ENCODE data around the gene MYH14. TPM values are rescaled to one million over a fixed set of nuclear protein-coding genes. Genes with fewer than 3 reads are reported as not detected.
"Not testable (repeated sequence)": the region's sequence is repeated elsewhere in the genome, so short reads cannot be mapped to it uniquely, and the experiment has no call there.

Gene MYH14
- total and polyA plus RNA-seq, 2 experiments from 2014 or later = 1.8 to 3.0 TPM

- Histone ChIP-seq H3K27ac (no peak overlapping the region), H3K4me3 (no peak overlapping the region), H3K4me1 (ENCODE audit: low read depth) (no peaks in the 10 kb centered on the region), H3K36me3 (no peaks in the 10 kb centered on the region), H3K27me3 (no peaks in the 10 kb centered on the region), H3K9me3 (ENCODE audit: low read depth) (no peaks in the 10 kb centered on the region)
- no peak for DNase-seq (ENCODE audit: low read depth in 1 of 2, low spot score in 1 of 2)
- no peak for TF ChIP-seq CTCF (IDR thresholded peaks at IDR 0.05; ENCODE audit: low read depth, low read length)
Observed at GRCh38 chr19:50224986-50225747, 21.7 kb downstream of the MYH14 start.

GRCh38 chr19:50226536-50226935 lies 23.1 kb downstream of the MYH14 start:
- no peak overlapping the region for H3K4me3 ChIP-seq
- no peaks in the 10 kb centered on the region for H3K27me3 ChIP-seq
- TF ChIP-seq CTCF (IDR thresholded peaks at IDR 0.05; ENCODE audit: low read depth, low read length) = no peak
- no peaks in the 10 kb centered on the region for H3K4me1 ChIP-seq (ENCODE audit: low read depth)
- H3K27ac ChIP-seq = no peak overlapping the region
- H3K9me3 ChIP-seq (ENCODE audit: low read depth) = no peaks in the 10 kb centered on the region
- DNase-seq (ENCODE audit: low read depth in 1 of 2, low spot score in 1 of 2) = no peak
- H3K36me3 ChIP-seq = no peaks in the 10 kb centered on the region

GRCh38 chr19:50228153-50228552 lies 24.7 kb downstream of the MYH14 start:
- not testable (repeated sequence) for DNase-seq (ENCODE audit: low read depth in 1 of 2, low spot score in 1 of 2); H3K9me3 ChIP-seq (ENCODE audit: low read depth); H3K27me3 ChIP-seq; H3K4me3 ChIP-seq; H3K36me3 ChIP-seq; H3K27ac ChIP-seq; H3K4me1 ChIP-seq (ENCODE audit: low read depth)

- no peak for TF ChIP-seq CTCF (IDR thresholded peaks at IDR 0.05; ENCODE audit: low read depth, low read length)
- no peak for DNase-seq (ENCODE audit: low read depth in 1 of 2, low spot score in 1 of 2)
- no peak overlapping the region for H3K4me3 ChIP-seq
- H3K27me3 ChIP-seq = no peaks in the 10 kb centered on the region
- H3K36me3 ChIP-seq = no peaks in the 10 kb centered on the region
- no peaks in the 10 kb centered on the region for H3K4me1 ChIP-seq (ENCODE audit: low read depth)
- H3K9me3 ChIP-seq (ENCODE audit: low read depth) = no peaks in the 10 kb centered on the region
- H3K27ac ChIP-seq = no peak overlapping the region
Observed at GRCh38 chr19:50230379-50231351, 27.2 kb downstream of the MYH14 start.

- DNase-seq (ENCODE audit: low read depth in 1 of 2, low spot score in 1 of 2); H3K36me3 ChIP-seq; H3K4me1 ChIP-seq (ENCODE audit: low read depth); H3K4me3 ChIP-seq; H3K9me3 ChIP-seq (ENCODE audit: low read depth); H3K27me3 ChIP-seq; H3K27ac ChIP-seq: not testable (repeated sequence)
Observed at GRCh38 chr19:50231417-50231816, 28.0 kb downstream of the MYH14 start.

GRCh38 chr19:50231821-50232220 lies 28.4 kb downstream of the MYH14 start:
- no peaks in the 10 kb centered on the region for H3K4me1 ChIP-seq (ENCODE audit: low read depth)
- no peak overlapping the region for H3K27ac ChIP-seq
- DNase-seq (ENCODE audit: low read depth in 1 of 2, low spot score in 1 of 2) = no peak
- H3K36me3 ChIP-seq = no peaks in the 10 kb centered on the region
- no peaks in the 10 kb centered on the region for H3K9me3 ChIP-seq (ENCODE audit: low read depth)
- H3K4me3 ChIP-seq = no peak overlapping the region
- H3K27me3 ChIP-seq = no peaks in the 10 kb centered on the region
- no peak for TF ChIP-seq CTCF (IDR thresholded peaks at IDR 0.05; ENCODE audit: low read depth, low read length)

Measured in cardiac muscle cell (in vitro differentiated cells and primary cell).